LNCAP (cell line): ENCODE measurements around the gene KCNC3.

Source experiments
- TF ChIP-seq, protein P1 (sequence below): fragments of 450-650 bp; IDR thresholded peaks from 2 replicates; pipeline ENCODE4 v1.5.1; 2017; ENCODE audit warnings: mild to moderate bottlenecking

Gene KCNC3

DNA sequence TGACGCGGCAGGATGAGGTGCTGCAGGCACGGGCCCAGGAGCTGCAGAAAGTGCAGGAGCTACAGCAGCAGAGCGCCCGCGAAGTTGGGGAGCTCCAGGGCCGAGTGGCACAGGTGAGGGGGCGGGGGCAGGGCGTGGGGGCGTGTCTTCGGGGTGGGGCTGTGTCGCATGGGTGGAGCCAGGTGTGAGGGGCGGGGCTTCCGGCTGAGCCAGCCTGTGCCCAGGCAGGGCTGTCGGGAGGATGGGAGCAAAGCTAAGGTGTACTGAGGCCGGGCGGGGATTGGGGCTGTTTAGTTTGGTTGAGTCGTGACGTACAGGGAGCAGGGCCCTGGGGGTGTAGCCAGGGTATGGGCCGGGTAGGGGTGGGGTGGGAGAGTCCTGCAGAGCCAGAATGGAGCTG, 62.3 kb downstream of the KCNC3 start:
- TF ChIP-seq, protein P1, sequence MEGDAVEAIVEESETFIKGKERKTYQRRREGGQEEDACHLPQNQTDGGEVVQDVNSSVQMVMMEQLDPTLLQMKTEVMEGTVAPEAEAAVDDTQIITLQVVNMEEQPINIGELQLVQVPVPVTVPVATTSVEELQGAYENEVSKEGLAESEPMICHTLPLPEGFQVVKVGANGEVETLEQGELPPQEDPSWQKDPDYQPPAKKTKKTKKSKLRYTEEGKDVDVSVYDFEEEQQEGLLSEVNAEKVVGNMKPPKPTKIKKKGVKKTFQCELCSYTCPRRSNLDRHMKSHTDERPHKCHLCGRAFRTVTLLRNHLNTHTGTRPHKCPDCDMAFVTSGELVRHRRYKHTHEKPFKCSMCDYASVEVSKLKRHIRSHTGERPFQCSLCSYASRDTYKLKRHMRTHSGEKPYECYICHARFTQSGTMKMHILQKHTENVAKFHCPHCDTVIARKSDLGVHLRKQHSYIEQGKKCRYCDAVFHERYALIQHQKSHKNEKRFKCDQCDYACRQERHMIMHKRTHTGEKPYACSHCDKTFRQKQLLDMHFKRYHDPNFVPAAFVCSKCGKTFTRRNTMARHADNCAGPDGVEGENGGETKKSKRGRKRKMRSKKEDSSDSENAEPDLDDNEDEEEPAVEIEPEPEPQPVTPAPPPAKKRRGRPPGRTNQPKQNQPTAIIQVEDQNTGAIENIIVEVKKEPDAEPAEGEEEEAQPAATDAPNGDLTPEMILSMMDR, result no peak

DNA sequence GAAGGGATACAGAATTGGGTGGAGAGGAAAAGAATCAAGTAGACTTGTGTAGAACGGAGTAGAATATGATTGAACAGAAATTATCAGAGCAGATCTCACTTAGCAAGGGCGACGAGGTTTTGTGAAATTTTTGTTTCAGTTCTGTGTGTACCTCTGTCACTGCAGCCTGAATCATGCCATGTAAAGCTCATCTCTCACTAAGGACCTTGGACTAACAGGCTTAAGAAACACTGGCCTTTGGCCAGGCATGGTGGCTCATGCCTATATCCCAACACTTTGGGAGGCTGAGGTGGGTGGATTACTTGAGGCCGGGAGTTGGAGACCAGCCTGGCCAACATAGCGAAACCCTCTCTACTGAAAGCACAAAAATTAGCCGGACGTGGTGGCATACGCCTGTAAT, 63.1 kb downstream of the KCNC3 start:
- TF ChIP-seq, protein P1, result no peak

DNA sequence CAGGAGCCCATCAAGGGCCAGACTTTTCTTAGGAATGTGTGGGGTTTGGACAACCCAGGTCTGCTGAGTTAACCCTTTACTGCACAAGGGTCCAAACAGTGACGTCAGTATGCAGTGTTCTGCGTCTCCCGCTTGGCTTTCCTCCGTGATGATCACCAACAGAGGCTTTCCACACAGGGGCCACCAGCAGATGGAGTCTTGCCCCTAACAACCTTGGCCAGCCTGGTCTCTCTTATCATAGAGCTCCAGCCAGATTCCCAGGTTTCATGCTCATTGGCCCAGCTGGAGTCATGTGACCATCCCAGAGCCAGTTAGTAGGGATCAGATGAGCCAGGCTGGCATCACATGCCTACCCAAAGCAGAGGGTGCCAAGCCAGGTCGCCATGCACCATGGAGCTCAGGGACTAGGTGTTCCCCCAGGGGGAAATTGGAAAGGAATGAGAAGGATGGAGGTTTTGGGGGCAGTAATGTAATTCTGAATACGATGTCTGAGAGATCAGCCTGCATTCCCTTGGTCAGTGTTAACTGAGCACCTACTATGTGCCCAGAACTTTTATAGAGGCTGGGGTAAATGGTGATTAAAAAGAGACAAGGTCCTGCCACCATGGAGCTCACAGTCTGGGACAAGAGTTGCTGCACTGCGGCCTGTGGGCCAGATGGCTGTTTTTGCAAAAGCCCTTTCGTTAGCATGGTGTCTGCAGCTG, 64.5 kb downstream of the KCNC3 start:
- TF ChIP-seq, protein P1, result no peak

DNA sequence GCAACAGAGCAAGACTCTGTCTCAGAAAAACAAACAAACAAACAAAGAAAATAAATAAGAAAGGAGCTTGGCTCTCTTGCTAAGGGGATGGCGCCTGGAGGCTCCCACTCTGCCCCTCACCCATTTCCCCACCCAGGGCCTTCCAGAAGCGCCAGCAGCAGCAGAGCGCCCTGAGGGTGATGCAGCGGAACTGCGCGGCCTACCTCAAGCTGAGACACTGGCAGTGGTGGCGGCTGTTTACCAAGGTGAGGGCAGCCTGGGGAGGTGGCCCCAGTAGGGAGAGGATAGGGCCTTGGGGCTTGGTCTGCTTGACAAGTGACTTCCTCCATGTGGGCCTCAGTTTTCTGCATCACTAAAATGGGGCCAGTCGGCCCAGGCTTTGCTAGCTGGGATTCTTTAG, 66.0 kb downstream of the KCNC3 start:
- TF ChIP-seq, protein P1, result no peak
